ENCODE data around the gene DGKD.

The DGKD gene

DNA sequence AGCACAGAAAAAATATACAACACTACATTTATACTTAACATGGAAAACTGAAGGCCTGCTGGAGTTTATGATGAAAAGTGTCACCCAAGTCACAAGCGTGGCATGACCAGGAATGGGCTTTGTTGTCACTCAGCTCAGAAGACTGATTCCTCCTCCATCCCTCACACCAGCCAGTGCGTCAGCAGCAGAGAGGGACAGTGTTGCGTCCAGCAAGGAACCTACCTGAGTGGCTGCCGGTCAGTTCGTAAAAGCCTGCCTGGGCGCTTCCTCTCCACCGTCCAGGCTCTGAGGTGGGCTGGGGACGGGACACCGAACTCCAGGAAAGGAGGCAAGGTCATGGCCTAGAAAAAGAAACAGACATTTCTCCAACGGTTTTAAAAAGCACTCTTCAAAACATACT lies 134.8 kb downstream of the DGKD start:
- H3K4me3 ChIP-seq (ENCODE audit: low read depth, low read length): no peak overlapping the region
- no peak for TF ChIP-seq CTCF (IDR thresholded peaks at IDR 0.05; ENCODE audit: insufficient read depth, low read depth, low read length, missing control alignments)
- DNase-seq (ENCODE audit: low read depth): no peak

DNA sequence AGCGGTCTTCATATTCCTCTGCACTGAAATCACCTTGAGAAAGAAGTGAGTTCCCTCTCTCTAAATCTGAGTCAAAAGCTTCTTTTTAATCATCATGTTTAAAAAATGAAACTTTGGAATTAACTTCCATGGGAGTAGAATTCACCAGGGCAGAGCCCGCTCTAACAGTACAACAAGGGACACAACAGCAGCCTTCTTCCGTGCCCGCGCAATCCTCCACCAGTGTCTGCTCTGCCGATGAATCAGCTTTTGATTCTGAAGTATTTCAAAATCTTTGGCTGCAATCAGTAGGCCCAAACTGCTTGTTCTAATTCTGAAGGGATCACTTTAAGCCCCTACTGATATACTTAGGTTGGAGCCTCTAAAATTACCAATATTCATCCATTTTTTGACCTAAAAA lies 135.4 kb downstream of the DGKD start:
- no peak overlapping the region for H3K4me3 ChIP-seq (ENCODE audit: low read depth, low read length)
- no peak for DNase-seq (ENCODE audit: low read depth)
- no peak for TF ChIP-seq CTCF (IDR thresholded peaks at IDR 0.05; ENCODE audit: insufficient read depth, low read depth, low read length, missing control alignments)

DNA sequence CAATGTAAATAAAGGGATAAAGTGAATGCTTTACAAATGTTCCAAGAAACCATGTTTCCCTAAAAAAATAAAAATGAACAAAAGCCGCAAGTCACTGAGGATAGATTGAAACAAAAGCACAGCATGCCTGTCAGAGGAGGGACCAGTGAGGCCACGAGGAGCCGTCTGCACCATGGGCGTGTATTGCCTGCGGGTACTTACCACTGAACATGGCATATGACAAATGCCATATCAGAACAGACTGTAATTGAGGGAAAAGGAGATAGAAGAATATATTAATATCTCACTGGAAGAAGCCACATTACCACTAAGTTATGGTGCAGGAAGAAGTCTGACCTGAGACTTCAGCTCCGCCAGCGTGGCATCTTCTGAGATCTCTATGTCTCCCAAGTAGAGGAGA lies 136.5 kb downstream of the DGKD start:
- H3K4me3 ChIP-seq (ENCODE audit: low read depth, low read length): no peak overlapping the region
- no peak for TF ChIP-seq CTCF (IDR thresholded peaks at IDR 0.05; ENCODE audit: insufficient read depth, low read depth, low read length, missing control alignments)
- no peak for DNase-seq (ENCODE audit: low read depth)

DNA sequence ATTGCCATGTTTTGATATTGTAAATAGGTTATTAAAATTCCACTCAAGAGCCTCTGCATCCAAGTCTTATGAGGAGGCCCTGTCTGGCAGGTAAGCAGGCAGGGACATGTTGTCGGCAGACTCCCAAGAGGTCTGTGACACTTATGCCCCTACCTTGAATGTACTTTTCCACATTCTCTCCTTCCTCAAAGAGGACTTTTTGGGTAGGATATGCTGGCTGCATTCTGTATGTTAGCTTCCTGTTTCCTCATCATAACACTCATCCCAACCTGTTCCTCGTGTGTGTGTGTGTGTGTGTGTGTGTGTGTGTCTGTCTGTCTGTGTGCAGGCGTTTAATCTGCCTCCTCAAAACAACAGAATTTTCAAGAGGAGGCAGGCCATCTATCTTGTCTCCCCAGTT lies 137.0 kb downstream of the DGKD start:
- TF ChIP-seq CTCF (IDR thresholded peaks at IDR 0.05; ENCODE audit: insufficient read depth, low read depth, low read length, missing control alignments): no peak

DNA sequence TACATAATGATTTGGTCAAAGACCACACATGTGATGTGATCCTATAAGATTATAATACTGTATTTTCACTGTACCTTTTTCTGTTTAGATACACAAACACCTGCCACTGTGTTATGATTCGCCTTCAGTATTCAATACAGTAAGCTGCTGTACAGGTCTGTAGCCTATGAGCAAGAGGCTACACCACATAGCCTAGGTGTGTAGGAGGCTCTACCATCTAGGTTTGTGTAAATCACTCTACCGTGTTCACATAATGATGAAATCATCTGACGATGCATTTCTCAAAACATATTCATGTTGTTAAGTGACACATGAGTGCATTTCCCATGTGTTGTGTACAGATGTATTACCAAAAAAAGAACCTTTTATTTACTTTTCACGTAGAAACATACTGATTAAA lies 137.8 kb downstream of the DGKD start:
- no peak for DNase-seq (ENCODE audit: low read depth)
- no peak for TF ChIP-seq CTCF (IDR thresholded peaks at IDR 0.05; ENCODE audit: insufficient read depth, low read depth, low read length, missing control alignments)
- no peak overlapping the region for H3K4me3 ChIP-seq (ENCODE audit: low read depth, low read length)

More for the DNA sequence above, 137.0 kb downstream of the DGKD start:
- no peak for DNase-seq (ENCODE audit: low read depth)
- no peak overlapping the region for H3K4me3 ChIP-seq (ENCODE audit: low read depth, low read length)

DNA sequence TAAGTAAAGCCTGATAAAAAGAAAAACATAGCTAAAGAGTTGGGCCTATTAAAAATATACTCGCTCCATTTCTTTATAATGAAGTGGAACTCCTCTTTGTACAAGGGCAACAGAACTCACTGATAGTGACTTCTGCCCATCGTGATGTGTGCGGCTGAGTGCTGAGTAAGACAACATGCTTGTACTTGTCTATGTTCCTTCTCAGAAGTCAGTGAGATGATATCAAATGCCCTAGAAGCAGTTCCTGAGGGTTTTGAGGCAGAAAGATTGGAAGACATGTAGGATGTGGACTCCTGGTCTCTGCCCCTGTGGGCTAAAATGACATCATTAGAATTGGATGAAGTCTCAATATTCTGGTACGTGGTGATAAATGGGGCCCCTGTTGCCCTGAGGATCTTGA lies 138.5 kb downstream of the DGKD start:
- H3K4me3 ChIP-seq (ENCODE audit: low read depth, low read length): no peak overlapping the region
- no peak for TF ChIP-seq CTCF (IDR thresholded peaks at IDR 0.05; ENCODE audit: insufficient read depth, low read depth, low read length, missing control alignments)
- DNase-seq (ENCODE audit: low read depth): no peak
